GM12878 (cell line): Measurements from ENCODE around the gene GMCL1. TPM values are rescaled to one million over a fixed set of nuclear protein-coding genes. Genes with fewer than 3 reads are reported as not detected.

Experiments
- BCL3 ChIP-seq: IDR thresholded peaks from 2 replicates; pipeline ENCODE4 v1.6.1; 2011; ENCODE audit warnings: borderline replicate concordance, low read depth, mild to moderate bottlenecking, moderate library complexity, low read length; ENCODE audit not compliant: insufficient read depth, poor library complexity, severe bottlenecking
- EGR1 ChIP-seq, 2 experiments: IDR thresholded peaks; 1 replicate in 1 of 2; 2 replicates in 1 of 2; pipeline ENCODE4 v1.6.1; 2011 to 2012; ENCODE audit warnings: low read depth in 2 of 2, low read length in 2 of 2, borderline replicate concordance in 1 of 2, mild to moderate bottlenecking in 1 of 2, moderate library complexity in 1 of 2
- EZH2 ChIP-seq: IDR thresholded peaks from 2 replicates; pipeline ENCODE4 v1.6.1; 2012; ENCODE audit warnings: low read depth, mild to moderate bottlenecking, control low read depth, inconsistent platforms, low read length, borderline replicate concordance; ENCODE audit not compliant: control insufficient read depth
- FOS ChIP-seq: IDR thresholded peaks from 3 replicates; pipeline ENCODE4 v1.6.1; 2011; ENCODE audit warnings: borderline replicate concordance; ENCODE audit not compliant: insufficient read length; ENCODE audit errors: extremely low read depth
- FOXK2 ChIP-seq: fragments of 450-650 bp; IDR thresholded peaks from 2 replicates; pipeline ENCODE4 v1.6.1; 2017; ENCODE audit warnings: mild to moderate bottlenecking, moderate library complexity
- HDAC6 ChIP-seq: fragments of 200-600 bp; sonication (generic); IDR thresholded peaks from one replicate; pipeline ENCODE4 v1.8.0; 2017; ENCODE audit warnings: antibody characterized with exemption; ENCODE audit not compliant: unreplicated experiment
- MEF2A ChIP-seq: IDR thresholded peaks from 2 replicates; pipeline ENCODE4 v1.6.1; 2011; ENCODE audit warnings: low read depth, mild to moderate bottlenecking, low read length, moderate library complexity; ENCODE audit not compliant: insufficient read depth
- MTA3 ChIP-seq: IDR thresholded peaks from 2 replicates; pipeline ENCODE4 v1.6.1; 2012; ENCODE audit warnings: low read length, inconsistent platforms, borderline replicate concordance
- NKRF ChIP-seq: fragments of 450-650 bp; conservative IDR thresholded peaks from 2 replicates; pipeline ENCODE4 v1.6.1; 2017; ENCODE audit warnings: mild to moderate bottlenecking, moderate library complexity
- PML ChIP-seq: IDR thresholded peaks from 2 replicates; pipeline ENCODE4 v1.6.1; 2012; ENCODE audit warnings: low read length, inconsistent platforms
- POLR2A ChIP-seq: IDR thresholded peaks from 2 replicates; pipeline ENCODE4 v1.6.1; 2011; ENCODE audit warnings: low read depth, mild to moderate bottlenecking, low read length
- POLR2AphosphoS2 ChIP-seq: IDR thresholded peaks from 2 replicates; pipeline ENCODE4 v1.6.1; 2011; ENCODE audit warnings: low read depth, mild to moderate bottlenecking, low read length, improper control_type of control experiment, moderate library complexity
- SREBF2 ChIP-seq: IDR thresholded peaks from 2 replicates; pipeline ENCODE4 v1.6.1; 2012; ENCODE audit warnings: mild to moderate bottlenecking, low read length
- ZNF274 ChIP-seq: IDR thresholded peaks from one replicate; pipeline ENCODE4 v1.8.0; 2011; ENCODE audit not compliant: insufficient read length, insufficient read depth
- ZNF622 ChIP-seq: fragments of 450-650 bp; IDR thresholded peaks from 2 replicates; pipeline ENCODE4 v1.6.1; 2017; ENCODE audit warnings: mild to moderate bottlenecking, inconsistent platforms
- polyA plus RNA-seq, 11 experiments: library from polyadenylated mRNA; depleted of rRNA in 4 of 11; unstranded in 6 of 11; stranded (reverse) in 5 of 11; fragments of >200 nt; fragmentation: Nextera tagmentation in 4 of 11; fragmentation: Illumina TruSeq in 1 of 11; extraction: Ambion mirVana in 4 of 11; extraction: Trizol in 1 of 11; gene quantifications; 1 replicate in 1 of 11; 2 replicates in 10 of 11; pipeline versions ENCODE4 v1.2.1 to v1.2.3, GENCODE V29; 2011 to 2016; ENCODE audit warnings: inconsistent platforms in 2 of 11, missing spikeins in 2 of 11, low read depth in 1 of 11
- total RNA-seq, 4 experiments: library from RNA; depleted of rRNA in 3 of 4; stranded (reverse); fragments of >200 nt in 3 of 4; fragmentation: Illumina TruSeq in 1 of 4; extraction: Trizol in 1 of 4; gene quantifications; 2 replicates each; pipeline versions ENCODE4 v1.2.1 to v1.2.3, GENCODE V29; 2013 to 2021
- TF ChIP-seq, protein P1 (sequence below): fragments of 450-650 bp; formaldehyde crosslinking; IDR thresholded peaks from 2 replicates; pipeline ENCODE4 v1.5.0; 2022; ENCODE audit warnings: mild to moderate bottlenecking, missing genetic modification characterization
- TF ChIP-seq, protein P2 (sequence below): fragments of 450-650 bp; IDR thresholded peaks from 2 replicates; pipeline ENCODE4 v1.6.1; 2016; ENCODE audit warnings: mild to moderate bottlenecking

GMCL1 gene
- total and polyA plus RNA-seq, 10 of the 15 experiments (the other 5 are each of a cell fraction or from before 2014, with no cell fraction given): 3.7 to 21.4 (median 12.3) TPM

- no peak for TF ChIP-seq FOXK2
- TF ChIP-seq POLR2A: peak; percentile 80
- peak; percentile 52; the same call in 1 of the 2 replicates for TF ChIP-seq NKRF
- TF ChIP-seq MEF2A: no peak
- peak; percentile 80 for TF ChIP-seq BCL3
- no peak for TF ChIP-seq MTA3
- TF ChIP-seq, protein P1, sequence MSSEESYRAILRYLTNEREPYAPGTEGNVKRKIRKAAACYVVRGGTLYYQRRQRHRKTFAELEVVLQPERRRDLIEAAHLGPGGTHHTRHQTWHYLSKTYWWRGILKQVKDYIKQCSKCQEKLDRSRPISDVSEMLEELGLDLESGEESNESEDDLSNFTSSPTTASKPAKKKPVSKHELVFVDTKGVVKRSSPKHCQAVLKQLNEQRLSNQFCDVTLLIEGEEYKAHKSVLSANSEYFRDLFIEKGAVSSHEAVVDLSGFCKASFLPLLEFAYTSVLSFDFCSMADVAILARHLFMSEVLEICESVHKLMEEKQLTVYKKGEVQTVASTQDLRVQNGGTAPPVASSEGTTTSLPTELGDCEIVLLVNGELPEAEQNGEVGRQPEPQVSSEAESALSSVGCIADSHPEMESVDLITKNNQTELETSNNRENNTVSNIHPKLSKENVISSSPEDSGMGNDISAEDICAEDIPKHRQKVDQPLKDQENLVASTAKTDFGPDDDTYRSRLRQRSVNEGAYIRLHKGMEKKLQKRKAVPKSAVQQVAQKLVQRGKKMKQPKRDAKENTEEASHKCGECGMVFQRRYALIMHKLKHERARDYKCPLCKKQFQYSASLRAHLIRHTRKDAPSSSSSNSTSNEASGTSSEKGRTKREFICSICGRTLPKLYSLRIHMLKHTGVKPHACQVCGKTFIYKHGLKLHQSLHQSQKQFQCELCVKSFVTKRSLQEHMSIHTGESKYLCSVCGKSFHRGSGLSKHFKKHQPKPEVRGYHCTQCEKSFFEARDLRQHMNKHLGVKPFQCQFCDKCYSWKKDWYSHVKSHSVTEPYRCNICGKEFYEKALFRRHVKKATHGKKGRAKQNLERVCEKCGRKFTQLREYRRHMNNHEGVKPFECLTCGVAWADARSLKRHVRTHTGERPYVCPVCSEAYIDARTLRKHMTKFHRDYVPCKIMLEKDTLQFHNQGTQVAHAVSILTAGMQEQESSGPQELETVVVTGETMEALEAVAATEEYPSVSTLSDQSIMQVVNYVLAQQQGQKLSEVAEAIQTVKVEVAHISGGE (CRISPR knock-in tag): peak; percentile 90
- no peak for TF ChIP-seq ZNF622
- no peak for TF ChIP-seq HDAC6
- TF ChIP-seq EZH2: no peak
- peak; percentile 26 to 68 for TF ChIP-seq EGR1 (IDR thresholded peaks at IDR 0.05; ENCODE audit: borderline replicate concordance in 1 of 2, low read depth in 2 of 2, low read length in 2 of 2)
- 0 out of 2 replicates have a peak, but pooled peaks have one; percentile 58 for TF ChIP-seq POLR2AphosphoS2
- TF ChIP-seq, protein P2, sequence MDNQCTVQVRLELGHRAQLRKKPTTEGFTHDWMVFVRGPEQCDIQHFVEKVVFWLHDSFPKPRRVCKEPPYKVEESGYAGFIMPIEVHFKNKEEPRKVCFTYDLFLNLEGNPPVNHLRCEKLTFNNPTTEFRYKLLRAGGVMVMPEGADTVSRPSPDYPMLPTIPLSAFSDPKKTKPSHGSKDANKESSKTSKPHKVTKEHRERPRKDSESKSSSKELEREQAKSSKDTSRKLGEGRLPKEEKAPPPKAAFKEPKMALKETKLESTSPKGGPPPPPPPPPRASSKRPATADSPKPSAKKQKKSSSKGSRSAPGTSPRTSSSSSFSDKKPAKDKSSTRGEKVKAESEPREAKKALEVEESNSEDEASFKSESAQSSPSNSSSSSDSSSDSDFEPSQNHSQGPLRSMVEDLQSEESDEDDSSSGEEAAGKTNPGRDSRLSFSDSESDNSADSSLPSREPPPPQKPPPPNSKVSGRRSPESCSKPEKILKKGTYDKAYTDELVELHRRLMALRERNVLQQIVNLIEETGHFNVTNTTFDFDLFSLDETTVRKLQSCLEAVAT: peak; percentile 83
- peak; percentile 83; the same call in 1 of the 2 replicates for TF ChIP-seq PML
- no peak; the same call in 1 of the 2 replicates for TF ChIP-seq SREBF2
- TF ChIP-seq FOS: no peak
- TF ChIP-seq ZNF274: no peak
Observed at GRCh38 chr2:69893684-69894551, 64.5 kb downstream of the GMCL1 start, which contains the start of gene SNRNP27 (continued).
